Hematopoietic multipotent progenitor cell (in vitro differentiated cells): ENCODE measurements around the gene PSME4. TPM values are rescaled to one million over a fixed set of nuclear protein-coding genes. Genes with fewer than 3 reads are reported as not detected.

Experiments used
- DNase-seq, 3 donors: peaks; one replicate each; pipeline ENCODE4 v3.0.0-alpha.2; 2011 to 2015; ENCODE audit warnings: low read depth in 2 of 3, low spot score in 2 of 3
- total RNA-seq: library from RNA; depleted of rRNA; stranded (reverse); fragments of >200 nt; gene quantifications from one replicate; pipeline ENCODE4 v1.2.3, GENCODE V29; 2012

PSME4 gene
- total RNA-seq, 1 donor: 29.1 TPM

DNA sequence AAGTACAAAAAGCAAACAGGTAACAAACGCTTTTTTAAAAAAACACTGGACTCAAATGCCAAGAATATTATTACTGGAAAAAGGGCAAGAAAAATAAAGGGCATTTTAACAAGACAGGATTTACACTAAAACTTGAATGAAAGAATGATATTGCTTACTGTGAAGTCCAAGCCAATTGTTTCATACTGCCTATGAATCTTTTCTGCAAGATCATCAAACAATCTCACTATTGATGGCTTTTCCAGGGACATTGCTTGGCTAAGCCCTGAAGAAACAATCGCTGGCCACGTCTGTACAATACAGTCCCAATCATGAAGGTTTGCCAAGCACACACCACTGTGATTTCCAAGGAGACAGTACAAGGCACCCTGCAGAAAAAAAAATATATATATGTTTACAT, 69.6 kb downstream of the PSME4 start:
- no peak for DNase-seq

- DNase-seq: no peak
Observed at GRCh38 chr2:53896864-53897263, 73.9 kb downstream of the PSME4 start.

DNA sequence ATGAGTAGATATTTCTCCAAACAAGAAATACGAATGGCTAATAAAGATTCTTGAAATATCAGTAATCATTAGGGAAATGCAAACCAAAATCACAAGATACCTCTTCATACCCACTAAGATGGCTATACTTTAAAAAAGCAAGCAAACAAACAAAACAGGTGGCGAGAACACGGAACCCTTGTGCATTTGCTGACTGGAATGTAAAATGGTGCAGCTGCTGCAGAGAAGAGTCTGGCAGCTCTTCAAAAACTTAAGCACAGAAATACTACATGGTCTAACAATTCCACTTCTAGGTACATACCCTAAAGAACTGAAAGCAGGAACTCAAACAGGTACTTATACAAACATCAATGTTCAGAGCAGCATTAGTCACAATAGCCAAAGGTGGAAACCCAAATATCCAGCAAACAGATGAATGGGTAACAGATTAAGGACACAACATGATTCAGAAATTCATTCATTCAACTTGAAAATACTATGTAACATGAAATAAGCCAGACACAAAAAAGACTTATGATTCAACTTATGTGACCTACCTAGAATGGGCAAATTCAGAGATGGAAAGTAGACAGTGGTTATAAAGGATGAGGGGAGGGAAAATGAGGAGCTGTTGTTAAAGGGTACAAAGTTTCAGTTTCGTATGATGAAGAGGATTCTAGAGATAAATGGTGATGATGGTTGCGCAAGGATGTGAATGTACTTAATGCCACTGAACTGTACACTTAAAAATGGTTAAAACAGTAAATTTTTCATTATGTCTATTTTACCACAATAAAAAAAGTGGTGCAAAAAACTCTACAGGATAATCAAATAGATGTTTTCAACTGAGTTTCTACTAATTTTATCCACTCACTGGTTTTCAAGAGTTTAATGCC, 84.2 kb downstream of the PSME4 start:
- no peak for DNase-seq

GRCh38 chr2:53884883-53885282, 85.9 kb downstream of the PSME4 start:
- no peak for DNase-seq

DNA sequence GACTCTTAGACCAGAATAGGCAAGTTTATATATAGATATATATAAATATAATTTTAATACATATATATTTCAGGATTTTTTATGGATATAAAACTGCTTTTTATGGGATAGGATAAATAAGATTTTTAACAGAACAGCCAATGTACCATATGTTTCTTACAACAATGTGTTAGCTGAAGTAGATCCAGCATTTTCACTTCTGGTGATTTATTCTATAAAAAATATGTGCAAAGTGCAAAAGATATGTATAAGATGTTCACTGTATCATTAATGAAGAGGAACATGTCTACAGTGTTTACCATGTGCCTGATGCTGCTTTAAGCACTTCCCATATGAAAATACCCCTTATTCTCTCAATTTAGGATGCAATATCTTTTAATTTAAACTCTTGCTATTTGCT, 88.8 kb downstream of the PSME4 start:
- DNase-seq: no peak

- DNase-seq: no peak
Observed at GRCh38 chr2:53881360-53881759, 89.4 kb downstream of the PSME4 start.

GRCh38 chr2:53880756-53881155, 90.0 kb downstream of the PSME4 start:
- no peak for DNase-seq

DNA sequence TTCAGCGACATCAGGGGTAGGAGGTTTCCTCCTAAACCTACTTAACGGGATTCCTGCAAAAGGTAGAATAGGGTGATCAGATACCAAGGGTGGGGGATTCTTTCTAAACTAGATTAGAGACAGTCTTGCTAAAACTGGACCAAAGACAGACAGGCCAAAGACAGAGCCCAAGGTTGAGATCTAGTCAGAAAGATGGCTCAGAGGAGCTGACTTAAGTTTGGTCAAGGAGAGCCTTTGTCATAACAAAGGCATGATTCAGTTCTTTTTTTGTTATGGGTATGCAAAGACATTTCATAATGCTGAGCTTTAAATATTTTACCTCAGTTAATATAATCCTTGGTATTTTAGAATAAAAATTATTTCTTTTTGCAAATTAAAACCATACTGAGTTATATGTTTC, 93.2 kb downstream of the PSME4 start:
- DNase-seq: no peak

- no peak for DNase-seq
Observed at GRCh38 chr2:53877112-53877511, 93.7 kb downstream of the PSME4 start.

DNA sequence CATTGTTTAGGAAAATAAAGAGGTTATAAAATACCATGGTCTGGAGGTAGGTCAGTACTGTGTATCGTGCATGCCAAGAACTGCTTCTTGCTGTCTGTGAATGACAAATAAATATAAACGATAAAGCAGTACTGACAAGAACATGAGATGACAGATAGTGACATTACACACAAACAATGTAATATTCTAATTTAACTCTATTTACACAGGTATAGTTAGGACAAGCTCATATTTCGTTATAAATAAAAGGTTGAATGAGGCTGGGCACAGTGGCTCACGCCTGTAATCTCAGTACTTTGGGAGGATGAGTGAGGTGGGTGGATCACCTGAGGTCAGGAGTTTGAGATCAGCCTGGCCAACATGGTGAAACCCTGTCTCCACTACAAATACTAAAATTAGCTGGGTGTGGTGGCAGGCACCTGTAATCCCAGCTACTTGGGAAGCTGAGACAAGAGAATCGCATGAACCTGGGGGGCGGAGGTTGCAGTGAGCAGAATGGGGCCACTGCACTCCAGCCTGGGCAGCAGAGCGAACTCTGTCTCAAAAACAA, 96.3 kb downstream of the PSME4 start:
- no peak for DNase-seq

DNA sequence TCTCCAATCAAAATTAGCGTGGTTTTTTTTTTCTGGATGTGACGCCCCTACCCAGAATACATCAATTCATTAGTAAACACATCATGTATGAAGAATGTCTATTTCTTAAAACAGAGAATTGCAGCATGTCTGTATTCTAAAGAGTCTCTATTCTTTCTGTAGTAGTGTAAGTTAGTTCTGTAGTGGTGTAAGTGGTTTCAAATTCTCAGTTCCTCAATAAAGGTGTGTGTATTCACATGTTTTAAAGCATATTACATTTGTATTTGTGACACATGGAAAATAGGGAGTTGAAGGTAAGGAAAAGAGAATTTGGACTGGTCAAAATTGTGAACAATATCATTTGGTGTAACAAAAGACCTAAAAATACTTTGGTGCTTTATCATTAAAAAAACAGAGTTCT, 103.0 kb downstream of the PSME4 start:
- DNase-seq: no peak

- DNase-seq: no peak
Observed at GRCh38 chr2:53867169-53867568, 103.6 kb downstream of the PSME4 start.

DNA sequence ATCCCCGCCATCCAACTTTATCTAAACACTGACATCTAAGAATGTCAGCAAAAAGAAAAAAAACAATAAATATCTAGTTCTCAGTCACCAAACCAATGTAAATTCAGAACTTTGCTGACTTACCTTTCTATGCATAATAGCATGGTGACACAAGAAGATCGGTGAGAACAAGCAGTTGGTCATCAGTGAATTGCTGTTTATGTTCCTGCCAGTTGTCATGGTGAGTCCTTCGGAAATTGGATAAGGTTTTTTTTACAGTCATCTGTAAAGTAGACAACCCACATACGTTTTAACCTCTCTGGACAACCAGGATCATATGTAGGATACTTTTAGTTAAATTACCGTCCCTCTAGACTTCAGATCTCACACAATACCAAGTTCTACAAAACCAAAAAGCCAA, 104.8 kb downstream of the PSME4 start:
- no peak for DNase-seq

GRCh38 chr2:53865264-53865663, 105.5 kb downstream of the PSME4 start:
- DNase-seq: no peak

DNA sequence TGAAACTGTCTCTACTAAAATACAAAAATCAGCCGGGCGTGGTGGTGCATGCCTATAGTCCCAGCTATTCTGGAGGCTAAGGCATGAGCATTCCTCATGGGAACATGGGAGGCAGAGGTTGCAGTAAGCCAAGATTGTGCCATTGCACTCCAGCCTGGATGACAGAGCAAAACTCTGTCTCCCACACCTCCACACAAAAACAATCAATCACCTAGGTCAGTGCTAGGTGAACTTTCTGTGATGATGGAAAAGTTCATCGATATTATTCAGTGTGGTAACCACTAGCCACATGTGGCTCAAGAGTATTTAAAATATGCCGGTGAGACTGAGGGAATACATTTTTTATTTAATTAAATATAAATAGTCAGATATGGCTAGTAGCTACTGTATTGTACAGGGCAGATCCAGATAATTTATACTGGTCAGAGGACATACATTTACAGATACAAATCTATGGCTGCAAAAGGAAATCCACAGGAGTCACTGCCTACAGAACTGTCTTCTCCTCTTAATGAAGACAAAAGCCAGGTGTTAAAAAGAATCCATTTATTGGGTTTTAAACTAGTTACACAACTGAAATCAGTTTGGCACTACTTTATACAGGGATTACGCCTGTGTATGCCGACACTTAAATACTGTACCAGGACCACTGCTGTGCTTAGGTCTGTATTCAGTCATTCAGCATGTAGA, 107.1 kb downstream of the PSME4 start:
- DNase-seq: no peak

- DNase-seq: no peak
Observed at GRCh38 chr2:53861824-53862223, 109.0 kb downstream of the PSME4 start.

- DNase-seq: no peak
Observed at GRCh38 chr2:53859206-53860181, 111.3 kb downstream of the PSME4 start, which contains the start of gene GPR75. Gene GPR75, minus strand, starts transcription at chr2:53859967. Its CDS starts 5,211 bp downstream, at chr2:53854756.

GRCh38 chr2:53856272-53856671, 114.5 kb downstream of the PSME4 start:
- DNase-seq: no peak

GRCh38 chr2:53854678-53855077, 116.1 kb downstream of the PSME4 start:
- DNase-seq: no peak

- DNase-seq: no peak
Observed at GRCh38 chr2:53852532-53852931, 118.3 kb downstream of the PSME4 start.
